ENCODE data around the gene SUSD1.

- TF ChIP-seq CTCF (IDR thresholded peaks at IDR 0.05 in 8 of 11, conservative IDR thresholded peaks at IDR 0.05 in 3 of 11) (no peak), POLR2AphosphoS5 (IDR thresholded peaks at IDR 0.05) (no peak)
Observed at GRCh38 chr9:112033237-112034215, 141.6 kb downstream of the SUSD1 start.

Data from spleen (tissue), 7 donors.